ENCODE data around the gene MTHFR.

The MTHFR gene

DNA sequence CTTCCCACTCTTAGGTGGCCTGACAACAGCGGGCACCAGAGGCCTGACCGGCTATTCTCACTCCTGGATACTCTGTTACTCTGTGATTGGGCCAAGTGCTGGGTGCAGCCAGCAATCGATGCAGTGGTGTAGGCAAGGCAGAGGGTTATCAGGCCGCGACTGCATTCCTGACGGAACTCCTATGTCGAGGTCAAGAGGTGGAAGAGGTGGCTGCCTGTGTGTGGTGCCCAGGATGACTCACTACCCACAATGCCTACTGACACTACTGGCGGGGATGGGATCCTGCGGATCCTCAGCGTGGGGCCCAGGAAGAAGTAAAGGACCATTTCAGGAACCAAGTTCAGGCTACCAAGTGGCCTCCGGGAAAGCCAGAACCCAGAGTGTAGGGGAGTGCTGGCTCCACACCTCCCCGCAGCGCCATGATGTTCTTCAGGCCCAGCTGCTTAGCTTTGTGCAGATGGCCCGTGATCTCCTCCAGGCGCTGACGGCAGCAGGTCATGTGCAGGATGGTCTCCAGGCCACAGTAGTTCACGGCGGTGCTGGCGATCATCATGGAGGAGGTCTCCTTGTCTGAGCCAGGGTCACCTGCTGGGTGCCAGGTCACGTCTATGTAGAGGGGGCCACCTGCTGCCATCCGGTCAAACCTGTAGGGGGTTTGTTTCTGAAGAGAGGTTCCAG lies 4.9 kb downstream of the MTHFR start:
- Histone ChIP-seq H3K4me3 (ENCODE audit: low read depth, low read length) (no peak overlapping the region), H3K36me3 (ENCODE audit: control insufficient read depth, insufficient read depth, low read length) (peaks cover 21% of the 10 kb centered on the region), H3K27me3 (ENCODE audit: control insufficient read depth, insufficient read depth, low read length) (no peaks in the 10 kb centered on the region), H3K9ac (ENCODE audit: low read depth, low read length) (no peak overlapping the region), H3K9me3 (ENCODE audit: control insufficient read depth, insufficient read depth, low read length) (no peaks in the 10 kb centered on the region), H3K4me1 (ENCODE audit: control insufficient read depth, insufficient read depth, low read length) (peaks cover 10% of the 10 kb centered on the region)

DNA sequence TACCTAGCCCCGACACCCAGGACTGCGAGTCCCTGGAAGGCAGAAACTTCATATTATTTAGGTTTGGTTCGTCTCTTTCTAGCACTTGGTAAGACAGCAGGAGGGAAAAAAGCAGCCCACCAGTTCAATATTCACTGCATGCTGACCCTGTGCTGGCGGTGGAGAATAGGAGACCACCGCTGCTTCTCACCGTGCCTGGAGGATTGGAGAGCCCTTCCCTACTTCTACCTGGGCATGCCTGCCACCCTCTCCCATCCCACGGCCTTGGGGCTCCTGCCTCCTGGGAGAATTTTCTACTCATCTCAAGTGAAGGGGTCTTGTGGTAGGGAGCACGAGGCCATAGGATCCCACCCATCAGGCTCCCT lies 5.4 kb downstream of the MTHFR start:
- H3K9ac ChIP-seq (ENCODE audit: low read depth, low read length): no peak overlapping the region
- H3K27me3 ChIP-seq (ENCODE audit: control insufficient read depth, insufficient read depth, low read length): no peaks in the 10 kb centered on the region
- no peak overlapping the region for H3K4me3 ChIP-seq (ENCODE audit: low read depth, low read length)
- H3K4me1 ChIP-seq (ENCODE audit: control insufficient read depth, insufficient read depth, low read length): peaks cover 10% of the 10 kb centered on the region
- H3K36me3 ChIP-seq (ENCODE audit: control insufficient read depth, insufficient read depth, low read length): peaks cover 26% of the 10 kb centered on the region
- no peaks in the 10 kb centered on the region for H3K9me3 ChIP-seq (ENCODE audit: control insufficient read depth, insufficient read depth, low read length)

DNA sequence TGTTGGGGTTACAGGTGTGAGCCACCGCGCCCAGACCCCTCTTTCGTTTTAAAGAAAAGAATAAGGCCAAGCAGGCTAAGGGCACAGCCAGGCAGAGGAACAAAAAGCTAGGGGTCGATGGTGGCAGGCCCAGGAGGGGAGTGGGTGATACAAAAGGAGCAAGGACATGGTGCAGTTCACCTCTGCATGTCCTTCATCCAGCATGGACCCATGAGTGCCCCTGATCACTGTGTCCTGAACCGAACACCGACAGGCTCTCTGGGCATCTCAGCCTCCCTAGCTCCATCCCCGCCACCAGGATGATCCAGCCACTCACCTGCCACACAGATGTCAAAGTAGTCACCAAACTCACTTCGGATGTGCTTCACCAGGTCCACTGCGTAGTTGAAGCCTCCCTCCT lies 5.9 kb downstream of the MTHFR start:
- peaks cover 10% of the 10 kb centered on the region for H3K4me1 ChIP-seq (ENCODE audit: control insufficient read depth, insufficient read depth, low read length)
- H3K9me3 ChIP-seq (ENCODE audit: control insufficient read depth, insufficient read depth, low read length): no peaks in the 10 kb centered on the region
- no peaks in the 10 kb centered on the region for H3K27me3 ChIP-seq (ENCODE audit: control insufficient read depth, insufficient read depth, low read length)
- no peak overlapping the region for H3K4me3 ChIP-seq (ENCODE audit: low read depth, low read length)
- no peak overlapping the region for H3K9ac ChIP-seq (ENCODE audit: low read depth, low read length)
- peaks cover 31% of the 10 kb centered on the region for H3K36me3 ChIP-seq (ENCODE audit: control insufficient read depth, insufficient read depth, low read length)

DNA sequence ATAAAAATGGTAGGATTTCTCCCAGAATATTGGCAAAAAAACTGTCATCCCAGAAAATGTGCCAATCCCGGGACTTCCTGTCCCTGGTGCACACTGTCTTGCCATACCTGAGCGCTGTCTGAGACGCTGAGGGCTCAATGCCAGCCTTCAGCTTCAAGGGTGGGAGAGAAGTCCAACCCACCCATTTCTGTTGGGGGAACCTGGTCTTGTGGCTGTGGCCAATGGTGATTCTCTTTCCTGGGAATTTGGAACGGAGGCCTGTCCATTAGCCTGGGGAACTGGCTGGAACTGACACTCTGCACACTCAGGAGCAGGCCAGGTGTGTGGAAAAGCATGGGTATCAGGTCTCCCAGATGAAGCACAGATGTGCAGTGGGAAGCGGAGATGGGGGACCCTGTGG lies 6.7 kb downstream of the MTHFR start:
- Histone ChIP-seq H3K9ac (ENCODE audit: low read depth, low read length) (no peak overlapping the region), H3K36me3 (ENCODE audit: control insufficient read depth, insufficient read depth, low read length) (peaks cover 35% of the 10 kb centered on the region)

DNA sequence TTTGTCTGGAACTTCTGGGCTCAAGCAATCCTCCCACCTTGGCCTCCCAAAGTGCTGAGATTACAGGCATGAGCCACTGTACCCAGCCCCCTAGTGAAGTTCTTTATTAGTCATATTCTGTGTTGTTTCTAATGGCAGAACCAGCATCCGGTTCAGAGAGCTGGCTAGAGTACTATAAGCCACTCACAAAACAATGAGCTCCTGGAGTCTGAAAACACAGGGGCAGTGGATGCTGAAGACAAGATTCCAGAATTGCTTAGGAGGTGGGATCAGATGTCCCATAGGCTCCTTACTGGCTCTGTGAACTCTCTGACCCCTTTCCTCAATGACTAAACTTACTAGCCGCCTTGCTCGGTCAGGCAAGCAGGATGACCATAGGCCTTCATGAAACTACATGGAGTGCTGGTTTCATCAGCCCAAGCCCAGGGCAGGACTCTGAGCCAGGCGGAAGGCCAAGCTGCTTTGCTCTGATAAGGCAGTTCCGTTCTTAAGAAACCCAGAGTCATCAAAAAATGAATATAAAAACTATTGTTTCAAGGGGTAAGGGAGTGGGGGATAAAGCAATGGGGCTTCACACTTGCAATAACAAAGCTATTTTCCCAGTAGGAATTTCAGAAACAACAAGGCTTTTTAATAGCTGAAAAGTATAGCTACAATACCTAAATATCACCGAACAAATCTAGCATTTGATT lies 8.1 kb downstream of the MTHFR start:
- Histone ChIP-seq H3K9me3 (ENCODE audit: control insufficient read depth, insufficient read depth, low read length) (no peaks in the 10 kb centered on the region), H3K4me3 (ENCODE audit: low read depth, low read length) (no peak overlapping the region), H3K36me3 (ENCODE audit: control insufficient read depth, insufficient read depth, low read length) (peaks cover 40% of the 10 kb centered on the region), H3K27me3 (ENCODE audit: control insufficient read depth, insufficient read depth, low read length) (no peaks in the 10 kb centered on the region), H3K9ac (ENCODE audit: low read depth, low read length) (no peak overlapping the region), H3K4me1 (ENCODE audit: control insufficient read depth, insufficient read depth, low read length) (peaks cover 6% of the 10 kb centered on the region)

More for the DNA sequence above, 6.7 kb downstream of the MTHFR start:
- Histone ChIP-seq H3K9me3 (ENCODE audit: control insufficient read depth, insufficient read depth, low read length) (no peaks in the 10 kb centered on the region), H3K4me3 (ENCODE audit: low read depth, low read length) (no peak overlapping the region), H3K4me1 (ENCODE audit: control insufficient read depth, insufficient read depth, low read length) (peaks cover 6% of the 10 kb centered on the region), H3K27me3 (ENCODE audit: control insufficient read depth, insufficient read depth, low read length) (no peaks in the 10 kb centered on the region)

DNA sequence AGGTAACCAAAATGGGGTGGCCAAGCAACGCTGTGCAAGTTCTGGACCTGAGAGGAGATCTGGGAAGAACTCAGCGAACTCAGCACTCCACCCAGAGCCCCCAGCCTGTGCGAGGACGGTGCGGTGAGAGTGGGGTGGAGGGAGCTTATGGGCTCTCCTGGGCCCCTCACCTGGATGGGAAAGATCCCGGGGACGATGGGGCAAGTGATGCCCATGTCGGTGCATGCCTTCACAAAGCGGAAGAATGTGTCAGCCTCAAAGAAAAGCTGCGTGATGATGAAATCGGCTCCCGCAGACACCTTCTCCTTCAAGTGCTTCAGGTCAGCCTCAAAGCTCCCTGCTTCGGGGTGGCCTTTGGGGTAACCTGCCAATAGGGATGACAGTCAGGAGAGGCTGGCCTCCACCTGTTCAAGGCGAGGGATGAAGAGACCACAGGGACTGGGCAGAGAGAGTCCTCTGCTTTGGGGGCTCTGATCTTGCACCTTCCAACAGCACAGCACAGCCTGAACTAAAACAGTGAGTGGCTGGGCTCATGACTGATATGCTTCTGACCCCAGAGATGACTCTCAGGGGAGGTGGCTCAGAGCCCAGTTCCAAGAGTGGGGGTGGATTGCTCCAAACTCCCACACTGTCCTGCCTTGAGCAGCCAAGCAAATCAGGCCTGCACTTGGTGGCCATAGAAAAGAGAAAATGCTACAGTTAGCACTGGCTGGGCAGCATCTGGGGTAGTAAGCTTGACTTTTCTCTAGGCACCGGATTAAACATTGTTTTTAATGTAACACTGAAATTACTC lies 9.5 kb downstream of the MTHFR start:
- Histone ChIP-seq H3K9me3 (ENCODE audit: control insufficient read depth, insufficient read depth, low read length) (no peaks in the 10 kb centered on the region), H3K4me3 (ENCODE audit: low read depth, low read length) (no peak overlapping the region), H3K9ac (ENCODE audit: low read depth, low read length) (no peak overlapping the region), H3K4me1 (ENCODE audit: control insufficient read depth, insufficient read depth, low read length) (no peaks in the 10 kb centered on the region), H3K36me3 (ENCODE audit: control insufficient read depth, insufficient read depth, low read length) (peaks cover 40% of the 10 kb centered on the region), H3K27me3 (ENCODE audit: control insufficient read depth, insufficient read depth, low read length) (no peaks in the 10 kb centered on the region)

DNA sequence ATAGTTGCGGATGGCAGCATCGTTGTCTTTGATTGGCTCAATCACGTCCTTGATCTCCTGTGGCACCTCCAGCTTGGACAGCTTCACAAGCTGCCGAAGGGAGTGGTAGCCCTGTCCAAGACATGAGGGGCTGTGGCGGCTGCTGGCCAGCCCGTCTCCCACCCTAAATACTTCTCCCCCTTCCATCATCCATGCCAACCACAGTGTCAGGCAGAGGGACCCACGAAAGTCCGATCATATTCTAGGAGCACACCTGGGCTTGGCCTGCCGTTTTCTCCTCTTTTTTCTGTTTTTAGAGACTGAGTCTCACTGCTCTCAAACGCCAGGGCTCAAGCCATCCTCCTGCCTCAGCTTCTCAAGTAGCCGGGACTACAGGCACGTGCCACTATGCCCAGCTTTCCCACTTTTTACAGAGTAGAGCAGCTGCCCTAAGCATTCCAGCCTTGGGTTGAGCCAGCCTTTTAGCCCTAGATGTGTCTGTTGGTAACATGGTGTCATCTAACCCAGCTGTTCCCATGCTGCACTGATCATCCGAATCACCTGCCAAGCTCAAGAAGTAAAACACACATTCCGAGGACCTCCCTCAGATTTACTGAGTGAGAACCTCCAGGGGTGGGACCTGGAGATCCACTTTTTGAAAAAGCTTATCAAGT lies 10.4 kb downstream of the MTHFR start:
- Histone ChIP-seq H3K9me3 (ENCODE audit: control insufficient read depth, insufficient read depth, low read length) (no peaks in the 10 kb centered on the region), H3K4me3 (ENCODE audit: low read depth, low read length) (no peak overlapping the region), H3K36me3 (ENCODE audit: control insufficient read depth, insufficient read depth, low read length) (peaks cover 33% of the 10 kb centered on the region), H3K9ac (ENCODE audit: low read depth, low read length) (no peak overlapping the region), H3K27me3 (ENCODE audit: control insufficient read depth, insufficient read depth, low read length) (no peaks in the 10 kb centered on the region), H3K4me1 (ENCODE audit: control insufficient read depth, insufficient read depth, low read length) (no peaks in the 10 kb centered on the region)

DNA sequence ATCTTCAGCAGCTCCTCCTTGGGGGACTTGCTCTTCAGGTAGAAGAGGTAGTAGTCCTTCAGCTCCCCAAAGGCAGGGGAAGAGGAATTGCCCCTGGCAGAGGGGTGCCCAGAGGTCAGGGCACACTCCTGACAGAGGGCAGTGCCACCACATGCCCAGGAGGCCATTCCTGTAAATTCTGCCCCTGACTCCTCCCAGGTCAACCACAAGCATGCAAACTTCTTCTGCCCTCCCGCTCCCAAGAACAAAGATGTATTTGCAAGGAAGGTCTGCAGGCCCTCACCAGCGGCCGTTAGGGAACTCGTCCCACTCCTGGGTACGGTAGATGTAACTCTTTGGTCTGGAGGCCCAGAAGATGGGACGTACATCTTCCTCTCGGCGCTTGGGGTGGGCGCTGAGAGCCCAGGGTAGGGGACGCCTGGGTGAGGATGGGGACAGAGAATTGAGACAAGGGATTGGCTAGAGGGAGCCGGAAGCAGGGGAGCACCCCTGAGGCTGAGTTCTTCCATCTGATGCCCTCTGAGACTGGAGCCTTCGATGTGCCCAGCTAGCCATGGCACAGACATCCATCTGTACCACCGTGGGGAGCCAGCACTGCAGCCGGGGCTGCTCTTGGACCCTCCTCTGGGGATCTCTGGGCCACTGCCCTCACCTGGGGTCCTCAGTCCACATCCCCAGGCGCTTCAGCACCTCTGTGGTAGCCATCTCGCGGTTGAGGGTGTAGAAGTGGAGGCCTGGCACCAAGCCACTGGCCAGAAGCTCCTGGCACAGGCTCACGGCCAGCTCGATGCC lies 11.1 kb downstream of the MTHFR start:
- no peaks in the 10 kb centered on the region for H3K4me1 ChIP-seq (ENCODE audit: control insufficient read depth, insufficient read depth, low read length)
- H3K27me3 ChIP-seq (ENCODE audit: control insufficient read depth, insufficient read depth, low read length): no peaks in the 10 kb centered on the region
- H3K9ac ChIP-seq (ENCODE audit: low read depth, low read length): no peak overlapping the region
- H3K4me3 ChIP-seq (ENCODE audit: low read depth, low read length): no peak overlapping the region
- H3K9me3 ChIP-seq (ENCODE audit: control insufficient read depth, insufficient read depth, low read length): no peaks in the 10 kb centered on the region
- peaks cover 35% of the 10 kb centered on the region for H3K36me3 ChIP-seq (ENCODE audit: control insufficient read depth, insufficient read depth, low read length)

DNA sequence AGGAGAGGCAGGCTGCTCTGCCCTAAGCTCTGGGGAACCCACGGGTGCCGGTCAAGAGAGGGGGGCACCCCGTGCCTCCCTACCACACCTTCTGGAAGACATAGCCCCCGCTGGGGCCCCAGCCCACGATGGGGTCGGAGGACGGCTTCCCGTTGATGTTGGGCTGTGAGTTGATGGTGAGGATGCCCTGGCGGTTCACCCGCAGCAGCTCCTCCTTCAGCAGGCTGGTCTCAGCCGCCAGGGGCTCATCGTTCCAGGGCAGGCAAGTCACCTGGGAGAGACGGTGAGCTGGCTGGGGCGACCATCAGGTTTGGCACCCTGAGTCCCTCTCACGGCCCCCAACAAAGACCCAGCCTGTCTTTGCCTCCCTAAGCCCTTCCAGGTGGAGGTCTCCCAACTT lies 11.9 kb downstream of the MTHFR start:
- no peaks in the 10 kb centered on the region for H3K27me3 ChIP-seq (ENCODE audit: control insufficient read depth, insufficient read depth, low read length)
- no peak overlapping the region for H3K9ac ChIP-seq (ENCODE audit: low read depth, low read length)
- peaks cover 35% of the 10 kb centered on the region for H3K36me3 ChIP-seq (ENCODE audit: control insufficient read depth, insufficient read depth, low read length)
- H3K4me1 ChIP-seq (ENCODE audit: control insufficient read depth, insufficient read depth, low read length): no peaks in the 10 kb centered on the region
- no peaks in the 10 kb centered on the region for H3K9me3 ChIP-seq (ENCODE audit: control insufficient read depth, insufficient read depth, low read length)
- H3K4me3 ChIP-seq (ENCODE audit: low read depth, low read length): no peak overlapping the region

DNA sequence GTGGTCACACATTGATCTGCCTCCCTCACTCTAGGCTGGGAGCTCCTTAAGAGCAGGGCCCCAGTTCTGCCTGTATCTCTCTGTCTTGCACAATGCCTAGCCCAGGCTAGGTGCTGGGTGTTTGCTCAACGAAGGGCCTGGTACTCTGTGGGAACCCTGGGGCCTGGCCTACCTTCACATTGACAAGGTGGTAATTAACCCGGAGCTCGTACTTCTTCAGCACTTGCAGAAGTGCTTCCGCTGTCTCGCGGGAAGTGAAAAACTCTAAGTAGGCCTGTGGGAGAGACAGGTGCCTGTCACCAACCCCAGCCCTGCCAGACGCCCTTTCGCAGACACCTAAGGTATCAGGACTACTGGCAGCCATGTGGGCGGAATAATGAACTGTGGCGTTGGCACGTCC lies 13.7 kb downstream of the MTHFR start:
- no peak overlapping the region for H3K4me3 ChIP-seq (ENCODE audit: low read depth, low read length)
- no peak overlapping the region for H3K9ac ChIP-seq (ENCODE audit: low read depth, low read length)
- no peaks in the 10 kb centered on the region for H3K27me3 ChIP-seq (ENCODE audit: control insufficient read depth, insufficient read depth, low read length)
- H3K9me3 ChIP-seq (ENCODE audit: control insufficient read depth, insufficient read depth, low read length): no peaks in the 10 kb centered on the region
- peaks cover 9% of the 10 kb centered on the region for H3K4me1 ChIP-seq (ENCODE audit: control insufficient read depth, insufficient read depth, low read length)
- peaks cover 31% of the 10 kb centered on the region for H3K36me3 ChIP-seq (ENCODE audit: control insufficient read depth, insufficient read depth, low read length)

All from iPS-15b (cell line).